Amniotic epithelial cell (primary cell): ENCODE measurements around the gene LRRC75B.
A peak's percentile ranks its signal among the peaks of the same experiment; 100 is the strongest.
"Not testable (repeated sequence)": the region's sequence is repeated elsewhere in the genome, so short reads cannot be mapped to it uniquely, and the experiment has no call there.

Experiments
- DNase-seq: peaks from one replicate; pipeline ENCODE4 v3.0.0-alpha.2; 2010; ENCODE audit warnings: low read depth

The LRRC75B gene, protein sequence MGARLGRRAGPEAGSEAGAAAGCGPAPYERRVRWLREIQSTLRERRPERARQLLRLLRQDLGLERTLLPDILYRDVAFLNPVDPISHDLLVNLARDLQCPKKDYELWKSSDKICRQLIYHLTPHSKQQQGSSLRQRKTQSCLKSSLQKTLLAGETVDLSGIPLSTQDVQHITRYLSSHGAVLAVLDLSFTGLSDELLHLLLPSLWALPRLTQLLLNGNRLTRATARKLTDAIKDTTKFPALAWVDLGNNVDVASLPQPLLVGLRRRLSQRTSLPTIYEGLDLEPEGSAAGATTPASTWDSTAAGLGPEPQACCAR

DNA sequence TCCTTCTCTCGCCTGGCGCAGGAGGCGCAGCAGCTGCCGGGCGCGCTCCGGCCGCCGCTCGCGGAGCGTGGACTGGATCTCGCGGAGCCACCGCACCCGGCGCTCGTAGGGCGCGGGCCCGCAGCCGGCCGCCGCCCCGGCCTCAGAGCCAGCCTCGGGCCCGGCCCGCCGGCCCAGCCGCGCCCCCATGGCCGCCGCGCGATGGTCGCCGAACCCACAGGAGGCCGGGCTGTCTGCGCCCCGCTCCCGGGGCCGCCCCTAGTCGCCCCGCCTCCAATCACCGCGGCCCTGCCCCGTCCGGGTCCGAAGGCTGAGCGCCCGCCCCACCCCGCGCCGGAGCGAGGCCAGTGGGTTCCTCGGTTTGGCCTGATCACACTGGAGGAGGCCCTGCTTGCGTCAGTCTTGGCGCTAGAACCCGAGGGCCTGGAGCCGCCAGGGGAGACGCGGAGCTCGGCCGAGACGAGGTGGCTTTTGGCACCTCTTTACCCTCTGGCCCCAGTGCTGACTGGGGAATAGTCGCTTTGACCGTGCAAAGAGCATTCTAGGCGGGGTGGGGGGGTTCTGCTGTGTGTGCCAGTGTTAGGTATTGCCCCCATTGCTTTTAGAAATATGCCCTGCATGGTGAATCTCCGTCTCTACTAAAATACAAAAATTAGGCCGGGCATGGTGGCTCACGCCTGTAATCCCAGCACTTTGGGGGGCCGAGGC, at the start of gene LRRC75B:
TSS of gene LRRC75B (minus strand) at position 223 of the 708 bp plus-strand sequence. CDS start at position 189, 34 bp downstream.
- peak; percentile 82 for DNase-seq

DNA sequence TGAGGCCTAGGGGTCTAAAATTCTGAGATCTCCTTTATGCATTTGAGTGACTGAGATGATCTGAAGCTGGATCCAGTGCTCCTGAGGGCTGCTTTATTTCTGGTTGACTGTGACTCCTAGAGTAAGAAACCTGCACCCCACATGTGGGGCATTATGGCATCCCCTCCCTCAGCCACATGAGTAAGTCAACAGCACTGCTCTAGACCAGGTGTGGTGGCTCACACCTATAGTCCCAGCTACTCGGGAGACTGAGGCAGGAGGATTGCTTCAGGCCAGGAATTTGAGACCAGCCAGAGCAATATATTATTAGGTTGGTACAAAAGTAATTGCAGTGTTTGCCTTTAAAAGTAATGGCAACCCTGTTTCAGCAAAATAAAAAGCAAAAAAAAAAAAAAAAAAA, 49.4 kb upstream of the LRRC75B start:
- DNase-seq: not testable (repeated sequence)

DNA sequence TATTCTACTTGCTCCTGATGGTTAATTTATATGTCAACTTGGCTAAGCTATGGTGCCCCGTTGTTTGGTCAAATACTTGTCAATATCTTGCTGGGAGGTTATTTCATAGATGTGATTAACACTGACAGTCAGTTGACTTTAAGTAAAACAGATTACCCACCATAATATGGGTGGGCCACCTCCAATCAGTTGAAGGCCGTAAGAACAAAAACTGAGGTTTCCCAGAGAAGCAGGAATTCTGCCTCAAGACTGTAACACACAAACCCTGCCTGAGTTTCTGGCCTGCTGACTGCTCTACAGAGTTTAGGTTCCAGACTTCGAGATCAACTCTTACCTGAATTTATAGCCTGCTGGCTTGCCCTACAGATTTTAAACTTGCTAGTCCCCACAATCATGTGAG, 43.6 kb upstream of the LRRC75B start:
- not testable (repeated sequence) for DNase-seq

DNA sequence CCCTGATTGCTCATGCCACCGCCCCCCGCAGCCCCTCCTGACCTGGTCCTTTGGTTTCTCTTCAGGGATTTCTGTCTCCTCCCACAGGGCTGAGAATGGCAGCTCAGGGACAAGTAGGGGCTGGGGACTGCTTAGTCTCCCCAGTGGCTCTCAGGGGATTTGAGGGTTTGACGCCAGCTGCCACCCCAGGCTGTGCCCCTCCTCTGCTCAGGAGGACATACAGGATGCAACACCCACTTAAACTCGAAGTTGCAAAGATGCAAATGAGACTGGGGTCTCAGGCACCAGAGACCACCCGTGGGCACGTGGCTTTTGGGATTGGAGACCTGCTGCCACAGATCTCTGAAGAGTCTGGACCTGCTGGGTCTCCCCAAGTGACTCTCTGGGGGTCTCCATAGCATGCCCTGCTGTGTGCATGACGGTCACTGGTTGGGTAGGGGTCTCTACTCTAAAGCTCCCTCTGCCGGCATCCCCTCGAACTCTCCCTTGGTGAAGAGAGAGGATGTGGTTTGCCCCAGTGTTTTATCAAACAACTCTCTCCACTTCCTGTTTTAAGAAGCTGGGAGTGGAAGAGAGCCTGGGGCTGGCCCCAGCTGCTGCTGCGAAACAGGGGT, 42.0 kb upstream of the LRRC75B start:
- not testable (repeated sequence) for DNase-seq

DNA sequence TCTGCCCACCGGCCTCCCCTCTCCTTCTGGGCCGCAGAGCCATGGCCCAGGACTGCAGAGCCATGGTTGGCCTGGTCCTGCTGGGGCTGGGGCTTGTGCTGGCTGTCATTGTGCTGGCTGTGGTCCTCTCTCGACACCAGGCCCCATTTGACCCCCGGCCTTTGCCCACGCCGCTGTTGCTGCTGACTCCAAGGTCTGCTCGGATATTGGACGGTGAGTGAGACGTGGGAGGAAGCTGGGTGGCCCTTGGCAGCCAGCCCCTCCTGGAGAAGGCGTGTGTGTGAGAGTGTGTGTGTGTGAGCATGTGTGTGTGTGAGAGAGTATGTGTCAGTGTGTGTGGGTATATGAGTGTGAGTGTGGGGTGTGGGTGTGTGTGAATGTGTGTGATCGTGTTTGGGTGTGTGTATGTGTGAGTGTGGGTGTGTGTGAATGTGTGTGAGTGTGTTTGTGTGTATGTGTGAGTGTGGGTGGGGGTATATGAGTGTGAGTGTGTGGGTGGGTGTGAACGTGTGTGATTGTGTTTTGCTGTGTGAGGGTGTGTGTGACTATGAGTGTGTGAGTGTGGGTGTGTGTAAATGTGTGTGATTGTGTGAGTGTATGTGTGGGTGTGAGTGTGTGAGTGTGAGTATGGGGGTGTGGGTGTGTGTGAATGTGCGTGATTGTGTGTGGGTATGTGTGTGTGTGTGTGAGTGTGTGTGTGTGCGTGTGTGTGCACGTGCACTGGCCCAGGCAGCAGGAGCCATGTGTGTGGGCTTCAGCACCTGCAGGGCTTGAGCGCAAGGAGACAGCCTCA, 40.6 kb upstream of the LRRC75B start:
- peak; percentile 24 for DNase-seq

DNA sequence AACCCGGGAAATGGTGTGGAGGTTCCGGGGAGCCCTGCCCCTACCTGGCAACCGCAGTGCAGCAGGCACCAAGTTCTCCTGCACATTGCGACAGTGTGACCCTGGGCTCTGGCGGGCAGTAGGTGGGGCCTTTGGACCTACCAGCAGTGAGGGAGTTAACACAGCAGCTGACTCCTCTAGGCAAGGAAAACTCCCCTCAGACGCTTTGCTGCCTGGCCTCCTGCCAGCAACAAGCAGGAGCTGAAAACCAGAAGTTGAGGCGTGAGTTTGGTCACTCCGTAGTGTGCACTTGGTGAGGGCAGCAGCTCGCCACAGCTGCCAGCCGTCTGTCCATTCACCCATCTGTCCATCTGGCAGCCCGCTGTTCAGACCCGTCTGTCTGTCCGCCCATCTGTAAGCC, 39.8 kb upstream of the LRRC75B start:
- DNase-seq: peak; percentile 40

DNA sequence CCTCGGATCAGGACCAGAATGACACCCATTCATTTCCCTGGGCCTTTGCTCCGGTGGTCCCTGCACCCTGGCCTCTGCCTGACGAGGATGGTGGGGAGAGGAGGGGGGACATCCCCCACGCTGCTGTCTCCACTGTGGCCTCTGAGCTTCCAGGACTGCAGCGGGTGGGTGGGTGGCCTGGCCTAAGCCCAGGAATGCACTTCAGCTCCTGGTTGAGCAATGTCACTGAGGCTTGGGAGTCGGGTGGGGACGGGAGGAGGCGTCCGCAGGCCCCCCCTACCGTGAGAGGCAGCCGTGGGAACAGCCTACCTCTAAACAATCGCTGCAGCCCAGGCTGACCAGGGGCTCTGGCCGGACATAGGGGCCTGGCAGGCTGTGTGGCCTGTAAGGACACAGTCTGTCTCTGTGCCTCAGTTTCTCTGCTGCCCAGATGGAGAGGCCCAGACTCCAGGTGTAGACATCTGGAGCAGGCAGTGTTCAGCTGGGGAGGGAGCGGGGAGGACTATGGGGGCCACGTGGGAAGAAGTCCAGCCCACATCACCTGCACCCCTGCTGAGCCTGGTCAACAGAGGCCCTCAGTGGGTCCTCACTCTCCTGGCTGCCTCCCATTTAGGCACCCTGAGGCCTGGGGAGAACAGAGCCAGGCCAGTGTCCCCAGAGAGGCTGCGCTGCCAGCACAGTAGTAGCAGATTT, 38.7 kb upstream of the LRRC75B start:
- peak; percentile 40 for DNase-seq

DNA sequence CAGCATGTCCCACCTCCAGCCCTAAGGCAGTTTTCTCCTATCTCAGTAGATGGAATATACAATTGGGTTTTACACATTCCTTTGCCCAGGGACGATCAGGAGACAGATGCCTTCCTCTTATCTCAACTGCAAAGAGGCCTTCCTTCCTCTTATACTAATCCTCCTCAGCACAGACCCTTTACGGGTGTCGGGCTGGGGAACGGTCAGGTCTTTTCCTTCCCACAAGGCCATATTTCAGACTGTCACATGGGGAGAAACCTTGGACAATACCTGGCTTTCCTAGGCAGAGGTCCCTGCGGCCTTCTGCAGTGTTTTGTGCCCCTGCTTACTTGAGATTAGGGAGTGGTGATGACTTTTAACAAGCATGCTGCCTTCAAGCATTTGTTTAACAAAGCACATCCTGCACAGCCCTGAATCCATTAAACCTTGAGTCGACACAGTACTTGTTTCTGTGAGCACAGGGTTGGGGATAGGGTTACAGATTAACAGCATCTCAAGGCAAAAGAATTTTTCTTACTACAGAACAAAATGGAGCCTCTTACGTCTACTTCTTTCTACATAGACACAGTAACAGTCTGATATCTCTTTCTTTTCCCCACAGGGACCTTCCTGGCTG, 38.0 kb upstream of the LRRC75B start:
- peak; percentile 27 for DNase-seq

DNA sequence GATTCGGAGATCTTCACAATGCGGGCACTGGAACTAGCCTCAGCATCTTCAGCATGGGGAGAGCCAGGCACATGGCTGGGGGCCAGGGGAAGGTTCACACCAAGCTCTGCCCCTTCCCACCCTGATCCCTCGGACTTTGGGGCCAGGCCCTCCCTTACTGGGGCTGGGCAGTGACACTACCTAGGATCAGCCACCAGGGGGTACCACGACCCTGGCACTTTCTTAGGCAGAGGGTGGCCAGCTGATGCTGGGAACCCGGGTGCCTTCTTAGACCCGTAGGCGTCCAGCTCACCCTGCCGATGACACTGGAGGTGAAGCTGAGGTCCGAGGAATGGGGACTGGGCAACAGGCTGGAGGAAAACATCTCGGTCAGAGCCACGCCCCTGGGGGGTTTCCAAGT, 36.2 kb upstream of the LRRC75B start:
- DNase-seq: peak; percentile 8

DNA sequence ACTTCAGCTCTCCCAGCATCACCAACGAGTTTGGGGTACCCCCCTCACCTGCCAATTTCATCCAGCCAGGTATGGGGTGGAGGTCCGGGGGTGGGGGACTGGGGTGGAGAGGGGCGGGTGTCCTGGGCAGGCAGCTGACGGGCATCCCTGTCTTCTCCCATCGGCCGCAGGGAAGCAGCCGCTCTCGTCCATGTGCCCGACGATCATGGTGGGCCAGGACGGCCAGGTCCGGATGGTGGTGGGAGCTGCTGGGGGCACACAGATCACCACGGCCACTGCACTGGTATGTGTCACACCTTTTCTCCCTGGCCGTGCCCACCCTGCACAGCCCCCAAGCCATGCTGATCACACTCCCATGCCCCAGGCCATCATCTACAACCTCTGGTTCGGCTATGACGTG, 35.0 kb upstream of the LRRC75B start:
- DNase-seq: not testable (repeated sequence)

DNA sequence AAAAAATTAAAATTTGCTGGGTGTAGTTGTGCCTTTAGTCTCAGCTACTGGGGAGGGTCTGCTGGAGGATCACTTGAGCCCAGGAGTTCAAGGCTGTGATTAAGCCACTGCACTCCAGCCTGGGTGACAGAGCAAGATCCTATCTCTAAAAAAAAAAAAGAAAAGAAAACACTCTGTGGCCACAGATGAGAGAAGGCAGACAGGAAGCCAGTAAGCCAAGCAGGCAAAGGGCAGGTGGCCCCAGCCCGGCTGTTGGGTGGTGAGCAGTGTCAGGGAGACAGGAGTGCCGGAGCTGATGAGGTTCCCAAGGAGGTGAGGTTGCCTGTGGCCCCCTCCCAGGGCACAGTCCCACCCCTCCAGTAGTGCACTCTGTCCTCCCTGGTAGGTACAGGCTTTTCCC, 29.7 kb upstream of the LRRC75B start:
- DNase-seq: not testable (repeated sequence)

DNA sequence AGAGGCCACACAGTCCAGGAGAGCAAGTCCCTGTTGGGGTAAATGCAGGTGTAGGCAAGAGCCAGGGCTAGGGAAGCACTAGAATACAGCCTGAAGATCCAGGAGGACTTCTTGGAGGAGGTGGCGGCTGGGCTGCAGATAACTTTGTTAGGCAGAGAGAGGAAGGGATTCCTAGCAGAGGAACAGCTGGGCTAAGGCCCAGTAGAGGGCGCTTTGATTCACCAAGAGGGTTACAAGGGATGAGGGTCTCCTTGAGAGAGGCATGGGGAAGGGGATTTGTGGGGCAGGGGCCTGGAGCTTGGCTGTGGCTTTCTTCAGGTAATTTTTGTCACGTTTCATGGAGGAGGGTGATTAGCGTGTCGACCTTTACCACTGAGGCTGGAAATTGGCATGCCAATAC, 28.4 kb upstream of the LRRC75B start:
- DNase-seq: not testable (repeated sequence)

DNA sequence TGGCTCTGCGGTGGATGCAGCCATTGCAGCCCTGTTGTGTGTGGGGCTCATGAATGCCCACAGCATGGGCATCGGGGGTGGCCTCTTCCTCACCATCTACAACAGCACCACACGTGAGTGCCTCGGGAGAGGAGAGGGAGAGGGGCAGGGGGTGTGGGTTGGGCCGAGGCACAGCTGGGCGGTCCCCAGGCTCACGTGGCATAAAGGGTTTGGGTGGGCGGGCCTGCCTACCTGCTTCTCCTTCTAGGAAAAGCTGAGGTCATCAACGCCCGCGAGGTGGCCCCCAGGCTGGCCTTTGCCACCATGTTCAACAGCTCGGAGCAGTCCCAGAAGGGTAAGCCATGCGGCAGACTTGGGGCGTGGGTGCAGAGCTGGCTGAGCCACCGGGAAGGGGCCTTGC, 21.9 kb upstream of the LRRC75B start:
- DNase-seq: not testable (repeated sequence)

DNA sequence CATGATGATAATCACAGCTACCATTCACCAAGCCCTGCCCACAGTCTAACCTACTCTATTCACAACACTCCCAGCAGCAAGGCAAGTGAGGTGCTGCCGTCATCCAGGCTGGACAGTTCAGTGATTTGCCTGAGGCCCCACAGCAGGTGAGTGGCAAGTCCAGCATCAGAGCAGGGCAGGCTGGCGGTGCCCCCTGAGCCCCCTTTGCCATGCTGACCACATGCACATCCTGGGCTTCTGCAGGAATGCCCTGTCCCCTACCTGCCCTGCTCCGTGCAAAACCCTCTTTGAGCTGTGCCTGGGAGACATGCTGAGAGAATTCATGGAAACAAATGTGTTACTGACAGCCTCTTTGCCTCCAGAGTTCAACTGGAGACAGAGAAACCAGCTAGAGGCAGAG, 17.0 kb upstream of the LRRC75B start:
- not testable (repeated sequence) for DNase-seq

DNA sequence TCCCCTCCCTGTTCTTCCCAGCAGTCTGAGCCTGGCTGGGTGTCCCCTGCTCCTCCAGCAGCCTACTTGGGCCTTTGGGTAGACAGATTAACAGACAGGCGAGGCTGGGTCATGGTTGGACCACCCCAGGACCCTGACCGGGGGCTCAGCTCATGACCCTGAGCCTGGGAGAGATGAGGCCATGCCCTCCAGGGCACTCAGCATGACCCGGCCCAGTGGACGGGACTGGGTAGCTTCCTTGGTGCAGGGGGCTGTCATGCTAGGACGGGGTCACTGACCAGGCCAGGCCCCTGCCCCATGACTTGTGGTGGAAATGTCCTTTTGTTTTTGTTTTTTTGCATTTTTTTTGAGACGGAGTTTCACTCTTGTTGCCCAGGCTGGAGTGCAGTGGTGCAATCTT, 15.5 kb upstream of the LRRC75B start:
- not testable (repeated sequence) for DNase-seq

DNA sequence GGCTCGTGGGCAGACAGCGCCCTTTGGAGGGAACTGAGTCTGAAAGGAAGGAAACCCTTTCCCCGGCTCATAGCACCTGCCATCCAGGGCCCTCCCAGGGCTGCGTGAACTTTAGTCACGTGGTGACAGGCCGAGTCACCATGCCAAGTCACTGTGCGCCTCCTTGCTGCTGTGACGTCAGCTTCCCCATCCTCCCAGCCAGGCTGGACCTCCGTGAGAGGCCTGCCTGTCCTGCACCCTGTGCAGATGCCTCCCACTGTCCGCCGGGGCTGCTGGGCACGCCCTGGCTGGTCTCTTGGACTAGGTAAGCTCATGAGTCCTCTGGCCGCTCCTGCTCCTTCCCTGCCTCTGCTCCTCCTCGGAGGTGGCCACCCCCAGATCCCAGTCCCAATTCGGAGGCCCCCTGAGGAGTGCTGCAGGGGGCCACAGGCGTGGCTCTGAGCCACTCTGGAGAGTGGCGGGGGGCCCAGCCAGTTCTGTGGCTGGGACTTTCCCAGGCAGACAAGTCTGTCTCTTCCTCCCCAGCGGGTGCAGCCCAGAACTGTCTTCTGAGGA, 14.6 kb upstream of the LRRC75B start:
- DNase-seq: not testable (repeated sequence)

DNA sequence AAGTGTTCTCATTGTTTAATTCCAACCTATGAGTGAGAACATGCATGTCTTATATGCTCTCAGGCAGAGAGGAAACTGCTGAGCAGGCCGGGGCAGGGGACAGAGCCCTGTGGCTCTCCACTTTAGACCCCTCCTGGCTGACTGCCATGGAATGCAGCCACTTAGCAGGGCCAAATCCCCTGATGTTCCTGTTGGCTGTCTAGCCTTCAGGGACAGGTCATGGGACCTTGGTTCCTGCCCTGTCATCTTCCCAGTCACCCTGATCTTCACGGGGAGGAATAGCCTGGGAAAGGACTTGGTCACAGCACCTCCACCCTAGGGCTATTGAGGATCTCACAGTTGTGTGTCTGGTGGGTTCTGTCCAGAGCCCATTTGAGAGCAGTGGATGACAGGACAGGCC, 13.5 kb upstream of the LRRC75B start:
- DNase-seq: not testable (repeated sequence)

DNA sequence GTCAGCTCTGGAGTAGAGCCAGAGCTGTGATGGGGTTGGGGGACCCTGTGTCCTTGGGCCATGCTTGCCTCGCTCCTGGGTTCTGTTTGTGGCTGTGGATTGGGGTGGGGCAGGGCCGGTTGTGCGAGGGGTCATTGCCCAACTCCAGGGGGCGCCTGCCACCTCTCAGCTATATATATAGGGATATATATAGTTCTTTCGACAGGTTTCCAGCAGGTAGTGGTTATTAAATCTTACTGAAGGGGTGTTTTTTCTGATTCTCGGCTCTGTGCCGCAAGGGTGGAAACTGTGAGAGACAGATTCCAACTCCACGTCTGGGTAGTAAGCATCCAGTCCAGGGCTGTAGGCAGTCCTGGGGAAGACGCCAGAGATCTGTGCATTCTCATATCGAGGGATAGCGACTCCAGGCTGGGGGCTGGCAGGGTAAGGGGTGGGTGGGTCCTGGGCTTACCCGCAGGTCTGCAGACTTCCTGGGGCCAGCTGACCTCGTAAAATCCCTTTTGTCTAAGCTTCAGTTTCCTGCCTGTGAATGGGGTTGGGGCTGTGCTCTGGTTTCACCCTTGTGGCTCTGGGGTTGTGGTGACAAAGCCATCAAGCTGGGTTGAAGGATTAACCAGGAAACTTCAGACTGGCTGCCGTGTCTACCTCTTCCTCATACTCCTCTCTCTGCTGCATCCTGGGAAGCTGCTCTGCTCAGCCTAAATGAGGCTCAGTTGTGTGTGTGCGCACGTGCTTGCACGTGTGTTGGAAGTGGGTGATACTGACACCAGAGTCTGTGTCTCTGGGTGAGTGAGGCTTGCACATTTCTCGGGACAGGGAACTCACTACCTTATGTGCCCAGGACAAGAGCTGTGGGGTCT, 11.1 kb upstream of the LRRC75B start:
- not testable (repeated sequence) for DNase-seq

DNA sequence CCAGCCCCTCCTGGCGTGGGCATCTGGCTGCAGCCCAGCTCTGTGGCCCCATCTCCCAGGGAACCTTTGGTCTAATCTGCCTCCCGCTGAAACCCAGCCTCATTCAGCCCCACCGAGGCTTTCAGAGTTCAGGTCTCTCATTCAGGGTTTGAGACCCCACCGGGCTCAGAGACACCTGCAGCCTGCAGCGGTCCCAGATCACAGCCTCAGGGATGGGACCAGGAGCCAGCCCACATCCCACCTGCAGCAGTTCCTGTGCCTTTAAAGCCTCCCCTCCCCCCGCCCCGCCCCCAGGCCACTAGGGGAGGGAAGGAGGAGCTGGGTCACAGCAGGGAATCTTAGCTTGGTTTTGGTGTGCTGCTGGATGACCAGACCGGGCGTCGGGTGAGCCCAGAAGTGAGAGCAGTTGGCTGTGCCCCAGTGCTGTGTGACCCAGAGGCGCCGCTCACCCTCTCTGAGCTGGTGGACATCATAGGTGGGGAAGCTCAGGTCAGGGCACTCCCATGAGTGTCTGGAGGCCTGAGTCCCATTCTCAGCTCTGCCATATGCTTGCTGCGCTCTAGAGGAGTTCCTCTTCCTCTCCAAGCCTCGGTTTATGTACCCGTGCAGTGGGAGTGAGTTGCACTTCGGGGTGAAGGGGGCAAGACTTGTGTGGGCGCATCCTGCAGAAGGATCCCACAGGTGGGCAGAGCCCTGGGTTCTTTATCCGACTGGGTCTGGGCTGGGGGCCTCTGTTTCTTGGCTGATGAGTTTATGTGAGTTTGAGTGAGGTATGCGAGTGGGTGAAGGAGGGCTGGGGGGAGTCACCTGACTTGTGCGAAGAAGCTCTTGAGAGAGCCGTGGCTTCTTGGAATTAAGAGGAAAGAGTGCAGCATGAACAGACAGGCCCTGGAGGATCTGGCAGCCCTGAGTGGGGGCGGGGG, 10.2 kb upstream of the LRRC75B start, which contains the start of gene GGT1:
TSS of gene GGT1 (plus strand) at position 347 of the 923 bp plus-strand sequence. CDS start 7,889 bp downstream, outside the sequence.
- DNase-seq: not testable (repeated sequence)
